Measurements from ENCODE around the gene GMDS.

The GMDS gene

DNA sequence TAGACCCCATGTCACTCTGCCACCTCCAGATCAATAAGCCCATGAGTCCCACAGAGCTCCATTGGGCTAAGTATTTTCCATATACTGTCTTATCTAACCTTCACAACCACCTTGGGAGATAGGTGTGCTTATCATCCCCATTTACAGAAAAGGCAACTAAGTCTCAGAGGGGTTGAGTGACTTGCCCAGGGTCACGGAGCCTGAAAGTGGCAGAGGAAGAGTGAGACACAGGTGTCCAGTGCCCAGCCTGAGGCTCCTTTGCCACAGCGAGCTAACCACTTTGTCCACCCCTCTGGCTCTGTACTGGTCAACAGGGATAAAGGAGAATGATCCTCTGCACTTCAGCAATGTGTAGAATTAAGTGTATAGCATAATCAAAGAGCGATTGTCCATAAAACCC, 124.5 kb downstream of the GMDS start:
- Histone ChIP-seq H4K20me1 (ENCODE audit: insufficient read depth) (no peaks in the 10 kb centered on the region), H3K4me3 (IDR thresholded peaks at IDR 0.05; ENCODE audit: insufficient read depth, low read depth, low read length) (no peak overlapping the region), H3K79me2 (ENCODE audit: insufficient read depth, low read depth) (no peaks in the 10 kb centered on the region)

DNA sequence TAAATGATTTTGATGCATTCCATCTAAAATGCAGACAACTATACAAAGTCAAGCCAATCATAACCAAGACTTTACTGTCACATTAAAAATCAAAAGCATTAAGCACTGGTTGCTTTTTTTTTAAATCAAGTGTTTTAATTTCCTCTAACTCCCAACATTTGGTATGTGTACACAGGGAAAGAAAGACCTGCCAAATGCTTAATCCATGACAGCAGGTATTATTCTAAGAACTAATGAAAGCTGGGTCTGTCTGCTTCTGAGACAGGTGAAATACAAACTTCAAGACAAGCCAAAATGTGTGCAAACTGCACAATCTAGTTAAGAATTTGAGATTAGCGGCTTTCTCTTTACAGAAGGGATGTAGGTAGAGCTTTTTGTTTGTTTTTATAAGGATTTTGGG, 126.1 kb downstream of the GMDS start:
- Histone ChIP-seq H2AFZ (ENCODE audit: low read depth) (no peak overlapping the region), H3K4me1 (ENCODE audit: low read depth, poor library complexity, severe bottlenecking) (no peaks in the 10 kb centered on the region), H3K79me2 (ENCODE audit: insufficient read depth, low read depth) (no peaks in the 10 kb centered on the region), H4K20me1 (ENCODE audit: insufficient read depth) (no peaks in the 10 kb centered on the region), H3K9ac (no peak overlapping the region), H3K27ac (no peak overlapping the region), H3K27me3 (ENCODE audit: insufficient read depth, low read depth) (no peaks in the 10 kb centered on the region), H3K4me2 (no peak overlapping the region), H3K36me3 (ENCODE audit: insufficient read depth) (no peaks in the 10 kb centered on the region), H3K4me3 (IDR thresholded peaks at IDR 0.05; ENCODE audit: insufficient read depth, low read depth, low read length) (no peak overlapping the region)
- TF ChIP-seq, protein P1, sequence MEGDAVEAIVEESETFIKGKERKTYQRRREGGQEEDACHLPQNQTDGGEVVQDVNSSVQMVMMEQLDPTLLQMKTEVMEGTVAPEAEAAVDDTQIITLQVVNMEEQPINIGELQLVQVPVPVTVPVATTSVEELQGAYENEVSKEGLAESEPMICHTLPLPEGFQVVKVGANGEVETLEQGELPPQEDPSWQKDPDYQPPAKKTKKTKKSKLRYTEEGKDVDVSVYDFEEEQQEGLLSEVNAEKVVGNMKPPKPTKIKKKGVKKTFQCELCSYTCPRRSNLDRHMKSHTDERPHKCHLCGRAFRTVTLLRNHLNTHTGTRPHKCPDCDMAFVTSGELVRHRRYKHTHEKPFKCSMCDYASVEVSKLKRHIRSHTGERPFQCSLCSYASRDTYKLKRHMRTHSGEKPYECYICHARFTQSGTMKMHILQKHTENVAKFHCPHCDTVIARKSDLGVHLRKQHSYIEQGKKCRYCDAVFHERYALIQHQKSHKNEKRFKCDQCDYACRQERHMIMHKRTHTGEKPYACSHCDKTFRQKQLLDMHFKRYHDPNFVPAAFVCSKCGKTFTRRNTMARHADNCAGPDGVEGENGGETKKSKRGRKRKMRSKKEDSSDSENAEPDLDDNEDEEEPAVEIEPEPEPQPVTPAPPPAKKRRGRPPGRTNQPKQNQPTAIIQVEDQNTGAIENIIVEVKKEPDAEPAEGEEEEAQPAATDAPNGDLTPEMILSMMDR (conservative IDR thresholded peaks at IDR 0.05; ENCODE audit: low read depth, low read length) = no peak

More for the DNA sequence above, 124.5 kb downstream of the GMDS start:
- Histone ChIP-seq H3K27me3 (ENCODE audit: insufficient read depth, low read depth) (no peaks in the 10 kb centered on the region), H3K4me1 (ENCODE audit: low read depth, poor library complexity, severe bottlenecking) (no peaks in the 10 kb centered on the region), H3K9ac (no peak overlapping the region), H3K27ac (no peak overlapping the region), H2AFZ (ENCODE audit: low read depth) (no peak overlapping the region), H3K4me2 (no peak overlapping the region), H3K36me3 (ENCODE audit: insufficient read depth) (no peaks in the 10 kb centered on the region)
- TF ChIP-seq, protein P1 (conservative IDR thresholded peaks at IDR 0.05; ENCODE audit: low read depth, low read length) = no peak

GRCh38 chr6:2118136-2118535, 127.3 kb downstream of the GMDS start:
- H3K4me1 ChIP-seq (ENCODE audit: low read depth, poor library complexity, severe bottlenecking) = no peaks in the 10 kb centered on the region
- H4K20me1 ChIP-seq (ENCODE audit: insufficient read depth) = no peaks in the 10 kb centered on the region
- no peak overlapping the region for H3K9ac ChIP-seq
- H3K4me3 ChIP-seq (IDR thresholded peaks at IDR 0.05; ENCODE audit: insufficient read depth, low read depth, low read length) = no peak overlapping the region
- H3K79me2 ChIP-seq (ENCODE audit: insufficient read depth, low read depth) = no peaks in the 10 kb centered on the region
- H3K4me2 ChIP-seq = no peak overlapping the region
- H3K27ac ChIP-seq = no peak overlapping the region
- H3K36me3 ChIP-seq (ENCODE audit: insufficient read depth) = no peaks in the 10 kb centered on the region
- TF ChIP-seq, protein P1 (conservative IDR thresholded peaks at IDR 0.05; ENCODE audit: low read depth, low read length) = no peak
- H3K27me3 ChIP-seq (ENCODE audit: insufficient read depth, low read depth) = no peaks in the 10 kb centered on the region
- H2AFZ ChIP-seq (ENCODE audit: low read depth) = no peak overlapping the region

DNA sequence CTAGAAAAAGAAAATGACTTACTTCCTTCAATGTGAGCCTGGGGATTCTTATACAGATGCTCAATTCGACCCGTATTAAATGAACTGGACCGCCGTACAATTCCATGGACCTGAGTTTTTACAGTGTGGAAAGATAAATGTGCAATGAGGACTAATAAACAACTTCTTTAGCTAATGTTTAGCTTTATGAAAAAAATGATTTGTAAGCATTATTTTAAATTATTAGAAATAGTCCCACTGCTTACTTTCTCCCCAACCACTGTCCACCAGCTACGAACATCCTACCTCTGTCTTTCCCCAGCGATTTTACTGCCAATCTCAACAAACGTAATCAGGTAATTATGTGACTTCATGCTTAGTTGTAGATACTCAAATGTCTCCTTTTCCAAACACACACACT, 128.0 kb downstream of the GMDS start:
- no peak overlapping the region for H3K4me2 ChIP-seq
- no peak overlapping the region for H3K27ac ChIP-seq
- H3K4me3 ChIP-seq (IDR thresholded peaks at IDR 0.05; ENCODE audit: insufficient read depth, low read depth, low read length) = no peak overlapping the region
- H3K9ac ChIP-seq = no peak overlapping the region
- TF ChIP-seq, protein P1 (conservative IDR thresholded peaks at IDR 0.05; ENCODE audit: low read depth, low read length) = no peak
- no peaks in the 10 kb centered on the region for H3K79me2 ChIP-seq (ENCODE audit: insufficient read depth, low read depth)
- H3K27me3 ChIP-seq (ENCODE audit: insufficient read depth, low read depth) = no peaks in the 10 kb centered on the region
- no peaks in the 10 kb centered on the region for H3K36me3 ChIP-seq (ENCODE audit: insufficient read depth)
- H3K4me1 ChIP-seq (ENCODE audit: low read depth, poor library complexity, severe bottlenecking) = no peaks in the 10 kb centered on the region
- H2AFZ ChIP-seq (ENCODE audit: low read depth) = no peak overlapping the region
- H4K20me1 ChIP-seq (ENCODE audit: insufficient read depth) = no peaks in the 10 kb centered on the region

Measured in KMS-11 (cell line).